DMS114 treated with DMSO at 0.1 percent for 48 hours (cell line): ENCODE data around the gene ARHGEF16.

Experiments
- DNase-seq: peaks from one replicate; lab custom pipeline; 2025; ENCODE audit not compliant: unreplicated experiment; lab: John Stamatoyannopoulos, UW

Gene ARHGEF16

DNA sequence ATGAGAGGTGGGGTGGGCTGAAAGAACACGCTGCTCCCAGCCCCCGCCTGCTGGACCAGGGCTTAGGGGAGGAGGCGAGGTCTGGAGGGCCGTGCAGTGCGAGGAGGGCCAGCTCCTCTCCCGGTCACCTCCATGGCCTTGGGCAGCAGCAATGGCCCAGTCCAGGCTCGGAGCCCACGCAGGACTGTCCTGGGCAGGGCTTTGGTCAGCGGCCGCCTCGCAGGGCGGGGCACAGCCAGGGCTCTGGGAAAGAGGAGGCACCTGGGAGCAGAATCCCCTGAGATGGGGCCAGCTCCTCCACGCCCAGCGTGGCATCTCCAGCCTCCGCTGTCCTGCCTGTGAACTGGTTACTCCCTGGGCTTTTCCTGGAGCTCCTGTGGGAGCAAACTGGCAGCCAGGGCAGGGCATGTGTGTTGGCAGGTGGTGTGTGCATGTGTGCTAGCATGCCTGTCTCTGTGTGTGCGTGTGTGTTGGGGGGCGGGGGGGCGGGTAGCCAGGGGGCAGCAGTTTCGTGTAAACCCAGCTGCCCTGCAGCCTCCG, 27.4 kb downstream of the ARHGEF16 start:
- DNase-seq: no peak

- no peak for DNase-seq
Measured at GRCh38 chr1:3482378-3482849, 27.9 kb downstream of the ARHGEF16 start.

DNA sequence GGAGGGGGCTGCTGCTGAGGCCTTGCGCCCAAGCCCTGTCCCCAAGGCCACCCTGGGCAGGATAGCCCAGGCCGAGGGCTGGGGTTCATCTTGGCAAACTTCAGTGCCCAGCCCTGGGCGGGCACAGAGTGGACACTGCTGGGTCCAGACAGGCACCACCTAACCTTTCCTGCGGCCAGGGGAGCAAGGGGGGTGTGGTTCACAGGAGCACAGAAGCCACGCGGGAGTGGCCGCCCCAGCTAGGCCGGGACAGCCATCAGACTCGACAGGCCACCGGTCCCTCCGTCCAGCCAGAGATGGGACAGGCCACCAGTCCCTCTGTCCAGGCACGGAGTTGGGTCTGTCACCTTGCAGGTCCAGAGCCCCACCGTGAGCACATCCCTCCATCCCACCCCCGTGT, 28.9 kb downstream of the ARHGEF16 start:
- no peak for DNase-seq

- DNase-seq: no peak
Measured at GRCh38 chr1:3483801-3484444, 29.5 kb downstream of the ARHGEF16 start.

GRCh38 chr1:3485016-3485415, 30.6 kb downstream of the ARHGEF16 start:
- no peak for DNase-seq

DNA sequence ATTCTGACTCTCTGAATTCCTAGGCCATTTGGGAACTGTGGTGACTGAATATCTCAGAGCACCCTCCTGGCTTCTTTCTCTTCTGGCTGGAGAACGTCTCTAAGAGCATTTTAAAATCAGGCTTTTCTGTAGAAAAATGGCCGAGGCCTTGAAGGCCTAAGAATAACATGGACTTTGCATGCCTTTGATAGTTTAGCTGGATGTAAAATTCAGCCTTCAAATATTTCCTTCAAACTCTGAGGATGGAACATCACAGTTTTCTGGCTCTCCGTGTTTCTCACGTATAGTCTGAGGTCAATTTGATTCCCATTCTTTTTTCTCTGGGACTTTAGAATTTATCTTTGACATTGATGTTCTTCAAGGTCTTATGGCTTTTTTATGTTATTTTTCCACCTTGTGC, 34.0 kb downstream of the ARHGEF16 start:
- DNase-seq: no peak

- no peak for DNase-seq
Measured at GRCh38 chr1:3490046-3490745, 35.7 kb downstream of the ARHGEF16 start.

GRCh38 chr1:3491291-3492246, 37.1 kb downstream of the ARHGEF16 start:
- DNase-seq: peak; percentile 61

DNA sequence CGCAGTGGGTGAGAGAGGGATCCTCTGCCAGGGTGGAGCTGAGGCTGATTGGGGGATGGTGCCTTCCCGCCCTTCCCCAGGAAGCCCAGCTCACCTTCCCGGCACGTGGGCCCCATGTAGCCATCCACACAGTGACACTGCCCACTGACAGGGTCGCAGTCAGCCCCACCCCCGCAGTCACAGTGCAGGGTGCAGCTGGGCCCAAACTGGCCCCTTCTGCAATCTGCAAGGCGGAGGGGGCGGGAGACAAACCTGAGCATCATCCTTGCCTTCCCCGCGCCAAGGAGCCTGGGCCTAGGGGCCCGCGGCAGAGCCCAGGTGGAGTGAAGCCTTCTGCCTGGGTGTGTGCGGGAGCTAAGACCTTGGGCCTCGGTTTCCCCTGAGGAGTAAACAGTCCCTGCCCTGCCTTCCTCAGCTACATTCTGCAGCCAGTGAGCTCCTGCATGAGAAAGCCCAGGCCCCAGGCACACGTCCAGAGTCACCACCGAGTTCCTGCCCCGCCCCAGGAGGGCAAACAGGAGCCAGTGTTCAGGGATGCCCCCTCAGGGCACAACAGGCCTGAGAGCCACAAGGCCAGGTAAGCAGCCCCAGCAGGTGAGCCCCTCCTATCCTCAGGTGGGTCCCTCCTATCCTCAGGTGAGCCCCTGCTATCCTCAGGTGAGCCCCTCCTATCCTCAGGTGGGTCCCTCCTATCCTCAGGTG, 38.2 kb downstream of the ARHGEF16 start:
- no peak for DNase-seq

GRCh38 chr1:3494321-3495308, 40.1 kb downstream of the ARHGEF16 start:
- no peak for DNase-seq

- DNase-seq: no peak
Measured at GRCh38 chr1:3495776-3496745, 41.6 kb downstream of the ARHGEF16 start.

DNA sequence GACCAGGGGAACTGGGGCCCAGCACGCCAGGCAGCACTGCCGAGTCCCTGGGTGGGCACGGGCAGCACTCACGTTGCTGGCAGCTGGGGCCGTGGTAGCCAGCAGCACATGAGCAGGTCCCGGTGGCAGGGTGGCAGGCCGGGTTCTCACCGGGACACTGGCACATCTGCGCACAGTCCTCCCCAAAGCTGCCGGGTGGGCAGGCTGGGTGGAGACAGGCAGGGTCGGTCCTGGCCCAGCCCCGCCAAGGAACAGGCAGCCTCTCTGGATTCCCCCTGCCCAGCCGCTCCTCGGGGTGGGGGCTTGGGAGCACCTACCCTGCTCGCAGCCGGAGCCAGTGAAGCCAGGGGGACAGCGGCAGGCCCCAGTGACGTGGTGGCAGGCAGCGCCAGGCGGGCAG, 42.5 kb downstream of the ARHGEF16 start:
- DNase-seq: no peak

DNA sequence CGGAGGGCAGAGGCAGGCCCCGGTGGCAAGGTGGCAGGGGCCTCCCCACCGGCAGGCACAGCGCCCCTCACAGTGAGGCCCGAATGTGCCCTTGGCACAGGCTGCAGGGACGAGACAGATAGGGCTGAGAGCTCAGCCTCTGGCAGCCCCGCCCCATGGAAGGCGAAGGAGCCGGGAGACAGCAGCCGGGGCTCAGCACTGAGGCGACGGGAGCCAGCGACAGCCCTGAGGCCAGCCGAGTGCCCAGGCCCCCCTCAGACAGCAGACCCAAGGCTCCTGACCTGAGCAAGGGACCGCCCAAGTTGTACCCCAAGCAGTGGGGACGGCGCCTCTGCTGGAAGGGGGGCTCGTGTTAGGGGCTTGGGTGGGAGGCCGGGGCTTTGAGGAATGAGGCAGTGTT, 43.1 kb downstream of the ARHGEF16 start:
- no peak for DNase-seq

DNA sequence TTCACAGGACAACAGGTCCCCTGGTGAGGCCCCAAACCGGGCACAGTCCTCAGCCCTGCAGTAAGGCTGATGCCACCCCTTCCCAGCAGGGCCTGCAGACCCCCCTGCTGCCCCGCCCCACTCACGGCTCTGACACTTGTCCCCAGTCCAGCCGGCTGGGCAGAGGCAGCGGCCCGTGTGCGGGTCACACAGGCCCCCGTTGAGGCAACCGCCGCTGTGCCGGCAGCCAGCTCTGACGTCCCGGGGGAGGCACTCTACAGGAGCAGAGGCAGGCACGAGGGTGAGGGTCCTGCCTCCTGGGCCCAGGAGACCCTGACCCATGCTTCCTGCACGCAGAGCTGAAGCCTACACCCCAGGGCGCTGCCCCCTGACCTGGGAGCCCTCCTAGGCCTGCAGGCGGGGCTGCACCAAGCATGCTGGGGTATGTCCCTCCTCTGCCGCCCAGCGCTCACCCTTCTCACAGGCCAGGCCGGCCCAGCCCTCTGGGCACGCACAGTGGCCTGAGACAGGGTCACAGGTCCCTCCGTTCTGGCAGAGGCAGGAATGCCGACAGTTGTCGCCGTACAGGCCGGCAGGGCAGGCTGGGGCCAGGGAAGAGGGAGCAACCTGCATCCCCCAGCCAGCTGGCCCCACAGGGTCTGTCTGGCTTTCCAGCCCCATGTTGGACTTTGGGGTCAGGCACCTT, 43.9 kb downstream of the ARHGEF16 start:
- DNase-seq: no peak

GRCh38 chr1:3498986-3499385, 44.5 kb downstream of the ARHGEF16 start:
- DNase-seq: no peak

GRCh38 chr1:3499611-3500010, 45.1 kb downstream of the ARHGEF16 start:
- DNase-seq: no peak

DNA sequence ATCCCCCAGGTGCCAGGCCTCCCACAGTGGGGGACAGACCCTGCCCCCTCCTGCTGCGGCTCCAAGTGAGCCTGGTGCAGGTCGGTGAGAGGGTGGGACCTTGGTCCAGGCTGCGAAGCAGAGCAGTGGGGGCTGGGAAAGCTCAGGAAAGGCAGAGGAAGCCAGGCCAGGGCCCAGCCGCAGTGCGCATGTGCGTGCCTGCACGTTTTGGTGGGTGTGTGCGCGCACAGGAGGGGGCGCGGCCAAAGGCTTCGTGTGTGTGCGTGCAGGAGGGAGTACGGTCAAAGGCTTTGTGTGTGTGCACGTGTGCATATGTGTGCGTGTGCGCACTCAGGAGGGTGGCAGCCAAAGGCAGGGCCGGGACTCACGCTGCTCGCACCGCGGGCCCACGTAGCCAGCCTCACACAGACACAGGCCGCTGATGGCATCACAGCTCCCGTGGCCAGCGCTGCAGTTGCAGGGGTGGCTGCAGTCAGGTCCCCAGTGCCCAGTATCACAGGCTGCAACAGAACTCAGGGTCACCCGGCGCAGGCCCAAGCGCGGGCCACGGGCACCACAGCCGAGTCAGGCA, 45.9 kb downstream of the ARHGEF16 start:
- DNase-seq: no peak
